Activated CD8-positive, alpha-beta T cell treated with anti-CD3 and anti-CD28 coated beads, Interleukin-2, amount 10 ng/mL, durations not matched to agents 7 days and 5 days (primary cell): Measurements from ENCODE around the gene CCDC63. TPM values are rescaled to one million over a fixed set of nuclear protein-coding genes. Genes with fewer than 3 reads are reported as not detected.

Experiments used
- ATAC-seq: fragments of 150-1000 bp; cut with Tn5 transposase; one replicate; pipeline ENCODE4 v1.10.0; 2021; ENCODE audit warnings: moderate library complexity
- CTCF ChIA-PET: fragments of 350-600 bp; sonication (Branson Sonifier 250); formaldehyde crosslinking; loops from one replicate; lab custom pipeline; 2021; ENCODE audit warnings: antibody characterized with exemption; lab: Charles Lee
- POLR2A ChIA-PET: fragments of 350-600 bp; sonication (Branson Sonifier 250); formaldehyde crosslinking; loops from one replicate; lab custom pipeline; 2021; ENCODE audit warnings: antibody characterized with exemption; lab: Charles Lee
- DNase-seq: peaks from one replicate; pipeline ENCODE4 v3.0.0-alpha.2; 2020
- H3K27ac Mint-ChIP-seq: one replicate; pipeline ENCODE4 v1.8.0; 2021; ENCODE audit warnings: mild to moderate bottlenecking, mixed read lengths
- H3K27me3 Mint-ChIP-seq: one replicate; pipeline ENCODE4 v1.8.0; 2021; ENCODE audit warnings: low read depth, mixed read lengths
- H3K36me3 Mint-ChIP-seq: one replicate; pipeline ENCODE4 v1.8.0; 2021; ENCODE audit warnings: low read depth, mixed read lengths
- H3K4me1 Mint-ChIP-seq: one replicate; pipeline ENCODE4 v1.8.0; 2021; ENCODE audit warnings: low read depth, mixed read lengths
- H3K4me3 Mint-ChIP-seq: one replicate; pipeline ENCODE4 v1.8.0; 2021; ENCODE audit warnings: mild to moderate bottlenecking, mixed read lengths
- H3K9me3 Mint-ChIP-seq: one replicate; pipeline ENCODE4 v1.8.0; 2022; ENCODE audit warnings: mixed read lengths; ENCODE audit not compliant: insufficient read depth
- total RNA-seq, 2 experiments: library from RNA; stranded (reverse); gene quantifications; one replicate each; pipeline ENCODE4 v1.2.3, GENCODE V29; 2021

CCDC63 gene
- total RNA-seq, 2 experiments from 2014 or later, result not detected

- ATAC-seq (no peak), DNase-seq (no peak)
- CTCF ChIA-PET, result no interaction called here
- no peaks in the 10 kb centered on the region for H3K4me1 Mint-ChIP-seq
- peaks cover 8% of the 10 kb centered on the region for H3K27me3 Mint-ChIP-seq
- POLR2A ChIA-PET, result no interaction called here
- no peak overlapping the region for H3K4me3 Mint-ChIP-seq
- no peaks in the 10 kb centered on the region for H3K9me3 Mint-ChIP-seq
- no peaks in the 10 kb centered on the region for H3K36me3 Mint-ChIP-seq
- H3K27ac Mint-ChIP-seq, result no peak overlapping the region
Measured at GRCh38 chr12:110927546-110927945, 80.8 kb downstream of the CCDC63 start.

- DNase-seq (no peak), ATAC-seq (no peak)
- Mint-ChIP-seq H3K36me3 (no peaks in the 10 kb centered on the region), H3K9me3 (no peaks in the 10 kb centered on the region), H3K27me3 (peaks cover 8% of the 10 kb centered on the region), H3K4me1 (no peaks in the 10 kb centered on the region), H3K4me3 (no peak overlapping the region), H3K27ac (no peak overlapping the region)
- POLR2A ChIA-PET, result no interaction called here
- CTCF ChIA-PET, result no interaction called here
Measured at GRCh38 chr12:110928700-110929099, 81.9 kb downstream of the CCDC63 start.

GRCh38 chr12:110929818-110930217 lies 83.0 kb downstream of the CCDC63 start:
- Mint-ChIP-seq H3K27me3 (peaks cover 8% of the 10 kb centered on the region), H3K4me1 (no peaks in the 10 kb centered on the region), H3K4me3 (no peak overlapping the region), H3K36me3 (no peaks in the 10 kb centered on the region), H3K9me3 (no peaks in the 10 kb centered on the region), H3K27ac (no peak overlapping the region)
- CTCF ChIA-PET, result no interaction called here
- DNase-seq, result no peak
- ATAC-seq, result no peak
- POLR2A ChIA-PET, result no interaction called here

GRCh38 chr12:110930348-110931314 lies 83.8 kb downstream of the CCDC63 start:
- Mint-ChIP-seq H3K9me3 (no peaks in the 10 kb centered on the region), H3K36me3 (no peaks in the 10 kb centered on the region), H3K4me1 (no peaks in the 10 kb centered on the region), H3K27ac (no peak overlapping the region), H3K27me3 (peaks cover 7% of the 10 kb centered on the region), H3K4me3 (no peak overlapping the region)
- ATAC-seq (no peak), DNase-seq (no peak)
- POLR2A ChIA-PET, result no interaction called here
- CTCF ChIA-PET, result no interaction called here

- no peaks in the 10 kb centered on the region for H3K9me3 Mint-ChIP-seq
- H3K27ac Mint-ChIP-seq, result no peak overlapping the region
- no peaks in the 10 kb centered on the region for H3K4me1 Mint-ChIP-seq
- peaks cover 2% of the 10 kb centered on the region for H3K27me3 Mint-ChIP-seq
- H3K36me3 Mint-ChIP-seq, result no peaks in the 10 kb centered on the region
- POLR2A ChIA-PET, result no interaction called here
- CTCF ChIA-PET, result no interaction called here
- ATAC-seq (no peak), DNase-seq (no peak)
- no peak overlapping the region for H3K4me3 Mint-ChIP-seq
Measured at GRCh38 chr12:110931315-110931728, 84.5 kb downstream of the CCDC63 start.

GRCh38 chr12:110932046-110932445 lies 85.3 kb downstream of the CCDC63 start:
- POLR2A ChIA-PET, result no interaction called here
- no peaks in the 10 kb centered on the region for H3K36me3 Mint-ChIP-seq
- no peak overlapping the region for H3K4me3 Mint-ChIP-seq
- H3K9me3 Mint-ChIP-seq, result no peaks in the 10 kb centered on the region
- no peak for ATAC-seq
- H3K27me3 Mint-ChIP-seq, result peaks cover 5% of the 10 kb centered on the region
- CTCF ChIA-PET, result no interaction called here
- no peak for DNase-seq
- H3K27ac Mint-ChIP-seq, result no peak overlapping the region
- H3K4me1 Mint-ChIP-seq, result peaks cover 2% of the 10 kb centered on the region

GRCh38 chr12:110933326-110933974 lies 86.7 kb downstream of the CCDC63 start:
- Mint-ChIP-seq H3K4me1 (peaks cover 7% of the 10 kb centered on the region), H3K9me3 (no peaks in the 10 kb centered on the region), H3K27me3 (peaks cover 9% of the 10 kb centered on the region), H3K27ac (no peak overlapping the region), H3K4me3 (no peak overlapping the region), H3K36me3 (no peaks in the 10 kb centered on the region)
- ChIA-PET CTCF (no interaction called here), POLR2A (no interaction called here)
- DNase-seq (no peak), ATAC-seq (no peak)

GRCh38 chr12:110934093-110934852 lies 87.5 kb downstream of the CCDC63 start:
- Mint-ChIP-seq H3K27me3 (peaks cover 9% of the 10 kb centered on the region), H3K36me3 (no peaks in the 10 kb centered on the region), H3K4me3 (no peak overlapping the region), H3K4me1 (peaks cover 7% of the 10 kb centered on the region), H3K9me3 (no peaks in the 10 kb centered on the region), H3K27ac (no peak overlapping the region)
- CTCF ChIA-PET, result no interaction called here
- POLR2A ChIA-PET, result no interaction called here
- DNase-seq (no peak), ATAC-seq (no peak)

- CTCF ChIA-PET, result no interaction called here
- POLR2A ChIA-PET, result no interaction called here
- DNase-seq (no peak), ATAC-seq (no peak)
- H3K27me3 Mint-ChIP-seq, result peaks cover 9% of the 10 kb centered on the region
- no peaks in the 10 kb centered on the region for H3K9me3 Mint-ChIP-seq
- H3K27ac Mint-ChIP-seq, result no peak overlapping the region
- no peak overlapping the region for H3K4me3 Mint-ChIP-seq
- no peaks in the 10 kb centered on the region for H3K36me3 Mint-ChIP-seq
- H3K4me1 Mint-ChIP-seq, result peaks cover 7% of the 10 kb centered on the region
Measured at GRCh38 chr12:110935588-110935987, 88.8 kb downstream of the CCDC63 start.

GRCh38 chr12:110936367-110937103 lies 89.7 kb downstream of the CCDC63 start:
- Mint-ChIP-seq H3K4me3 (no peak overlapping the region), H3K36me3 (no peaks in the 10 kb centered on the region), H3K4me1 (peaks cover 7% of the 10 kb centered on the region), H3K9me3 (no peaks in the 10 kb centered on the region), H3K27ac (no peak overlapping the region), H3K27me3 (peaks cover 9% of the 10 kb centered on the region)
- no peak for ATAC-seq
- POLR2A ChIA-PET, result no interaction called here
- CTCF ChIA-PET, result interaction anchor here (0.8 kb wide), 1 partner anchor 335 kb away, joined by 3 read pairs; no protein-coding TSS in a partner anchor
- no peak for DNase-seq

- peaks cover 9% of the 10 kb centered on the region for H3K27me3 Mint-ChIP-seq
- peaks cover 7% of the 10 kb centered on the region for H3K4me1 Mint-ChIP-seq
- ATAC-seq, result peak; percentile 53
- no peak overlapping the region for H3K27ac Mint-ChIP-seq
- ChIA-PET CTCF (interaction anchor here (0.7 to 1.1 kb wide), 9 partner anchors 9 to 1650 kb away, joined by 3 to 7 read pairs (median 3); no protein-coding TSS in a partner anchor), POLR2A (no interaction called here)
- H3K36me3 Mint-ChIP-seq, result no peaks in the 10 kb centered on the region
- H3K9me3 Mint-ChIP-seq, result no peaks in the 10 kb centered on the region
- peak; percentile 58 for DNase-seq
- no peak overlapping the region for H3K4me3 Mint-ChIP-seq
Measured at GRCh38 chr12:110937104-110937641, 90.4 kb downstream of the CCDC63 start.
